Left ventricle myocardium superior (tissue), 1 donor: Measurements from ENCODE around the gene TCF7L2. TPM values are rescaled to one million over a fixed set of nuclear protein-coding genes. Genes with fewer than 3 reads are reported as not detected.

Source experiments
- ATAC-seq: fragments of 200-7000 bp; cut with Tn5 transposase; one replicate; pipeline ENCODE4 v1.9.1; 2020; ENCODE audit warnings: mild to moderate bottlenecking, moderate library complexity
- DNase-seq: peaks from one replicate; pipeline ENCODE4 v3.0.0-alpha.2; 2020
- intact Hi-C: fragments of 100-400 bp; cut with micrococcal nuclease; formaldehyde crosslinking; loops from one replicate; pipeline ENCODE4 v1.11.0; 2022
- total RNA-seq: library from RNA; stranded (reverse); fragmentation: NEBNext Ultra II Directional; extraction: Animal tissue kit (Norgen Biotek cat#: 25700); gene quantifications from one replicate; pipeline ENCODE4 v1.2.1, GENCODE V29; 2021
- donor health status: DM: no; HTN: yes; CAD: no; lungs with severe emphysema.

The TCF7L2 gene
- total RNA-seq, 1 donor from 2014 or later = 13.5 TPM

DNA sequence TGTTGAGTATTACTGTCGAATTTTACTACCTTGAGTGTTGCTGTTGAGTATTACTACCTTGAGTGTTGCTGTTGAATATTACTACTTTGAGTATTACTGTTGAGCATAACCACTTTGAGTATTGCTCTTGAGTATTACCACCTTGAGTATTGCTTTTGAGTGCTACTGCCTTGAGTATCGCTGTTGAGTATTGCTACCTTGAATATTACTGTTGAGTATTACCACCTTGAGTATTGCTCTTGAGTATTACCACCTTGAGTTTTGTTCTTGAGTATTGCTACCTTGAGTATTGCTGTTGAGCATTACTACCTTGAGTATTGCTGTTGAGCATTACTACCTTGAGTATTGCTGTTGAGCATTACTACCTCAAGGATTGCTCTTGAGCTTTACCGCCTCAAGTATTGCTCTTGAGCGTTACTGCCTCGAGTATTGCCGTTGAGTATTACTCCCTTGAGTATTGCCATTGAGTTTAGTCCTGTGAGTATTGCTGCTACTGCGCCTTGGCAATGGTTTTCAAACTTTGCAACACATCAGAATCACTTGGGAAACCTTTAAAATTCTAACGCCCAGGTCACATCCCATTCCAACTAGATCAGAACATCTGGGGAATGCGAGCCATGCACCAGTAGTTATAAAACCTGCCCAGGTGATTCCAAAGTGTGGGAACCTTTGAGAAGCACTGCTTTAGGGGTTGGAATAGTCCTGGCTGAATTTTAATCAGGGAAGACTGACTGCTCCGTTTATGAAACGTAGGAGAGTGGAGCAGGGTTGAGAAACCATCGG, 61.7 kb downstream of the TCF7L2 start:
- DNase-seq (no peak), ATAC-seq (no peak)
- intact Hi-C loops = no loop called here

DNA sequence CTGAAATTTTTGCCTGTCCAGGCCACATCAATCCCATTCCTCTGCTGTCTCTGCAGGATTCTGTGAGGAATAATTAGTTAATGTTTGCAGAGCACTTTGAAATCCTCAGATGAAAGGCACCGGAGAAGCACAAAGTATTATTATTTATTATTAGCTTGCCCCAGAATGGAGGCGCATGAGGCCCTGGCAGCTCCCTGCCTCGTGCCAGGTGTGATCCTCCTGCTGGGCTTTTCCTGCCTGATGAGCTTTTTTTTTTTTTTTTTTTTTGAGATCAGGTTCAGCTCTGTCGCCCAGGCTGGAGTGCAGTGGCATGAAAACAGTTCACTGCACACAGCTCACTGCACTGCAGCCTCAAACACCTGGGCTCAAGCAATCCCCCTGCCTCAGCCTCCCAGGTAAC, 65.2 kb downstream of the TCF7L2 start:
- intact Hi-C loops = no loop called here
- ATAC-seq = no peak
- DNase-seq = no peak

DNA sequence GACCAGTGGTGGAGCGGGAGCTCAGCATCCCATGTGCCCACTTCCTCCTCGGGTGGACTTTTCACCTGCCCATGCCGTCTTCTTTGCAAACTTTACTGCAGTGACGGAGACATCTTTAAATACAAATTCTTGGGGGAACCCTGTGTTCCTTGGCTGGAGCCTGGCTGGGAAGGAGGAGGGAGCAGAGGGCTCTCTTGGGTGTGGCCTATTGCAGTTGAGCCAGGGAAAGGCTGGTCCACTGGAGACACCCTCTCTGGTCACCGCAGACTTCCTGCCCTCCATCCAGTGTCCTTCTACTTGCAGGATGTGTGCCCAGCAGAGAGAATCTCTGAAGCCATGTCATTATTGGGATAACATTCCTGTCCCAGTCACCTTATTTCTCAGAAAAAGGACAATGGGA, 67.3 kb downstream of the TCF7L2 start:
- ATAC-seq = peak; percentile 54
- intact Hi-C loops = no loop called here
- no peak for DNase-seq

DNA sequence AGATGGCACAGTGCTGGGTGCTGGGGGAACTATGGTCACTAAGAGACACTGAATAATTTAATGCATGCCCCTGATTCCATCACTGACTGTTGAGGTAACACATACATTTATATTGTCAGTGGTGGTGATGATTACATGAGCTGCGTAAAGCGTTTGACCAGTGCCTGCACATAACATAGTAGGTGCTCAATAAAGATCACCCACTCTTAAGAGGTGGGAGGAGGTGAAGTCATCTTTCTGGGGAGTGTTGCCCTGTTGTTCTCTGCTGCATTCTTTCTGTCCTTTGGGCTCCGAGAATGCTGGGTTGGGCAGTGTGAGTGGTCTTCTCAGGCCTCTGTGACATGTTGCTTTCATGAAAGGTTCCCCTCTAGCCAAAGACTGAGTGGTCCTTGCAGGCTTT, 68.0 kb downstream of the TCF7L2 start:
- intact Hi-C loops = no loop called here
- DNase-seq (no peak), ATAC-seq (no peak)

DNA sequence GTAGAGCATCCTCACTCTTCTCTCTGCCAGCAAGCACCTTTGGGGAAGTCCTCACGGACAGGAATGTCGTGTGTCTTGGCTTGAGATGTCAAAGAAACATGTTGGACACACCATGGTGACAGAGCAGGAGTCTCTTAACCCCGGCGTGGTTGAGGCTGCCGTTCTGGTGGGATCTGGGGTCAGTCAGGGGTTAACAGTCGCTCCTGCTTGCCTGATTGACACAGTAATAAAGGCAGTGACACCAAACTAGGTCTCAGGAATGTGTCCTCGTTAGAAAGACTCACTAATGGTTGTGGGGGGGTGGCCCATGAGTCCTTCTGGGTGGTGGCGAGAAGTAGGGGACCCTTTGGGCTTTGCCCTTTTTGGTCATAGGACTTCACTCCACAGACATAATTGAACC, 69.0 kb downstream of the TCF7L2 start:
- DNase-seq (no peak), ATAC-seq (no peak)
- intact Hi-C loops = no loop called here

DNA sequence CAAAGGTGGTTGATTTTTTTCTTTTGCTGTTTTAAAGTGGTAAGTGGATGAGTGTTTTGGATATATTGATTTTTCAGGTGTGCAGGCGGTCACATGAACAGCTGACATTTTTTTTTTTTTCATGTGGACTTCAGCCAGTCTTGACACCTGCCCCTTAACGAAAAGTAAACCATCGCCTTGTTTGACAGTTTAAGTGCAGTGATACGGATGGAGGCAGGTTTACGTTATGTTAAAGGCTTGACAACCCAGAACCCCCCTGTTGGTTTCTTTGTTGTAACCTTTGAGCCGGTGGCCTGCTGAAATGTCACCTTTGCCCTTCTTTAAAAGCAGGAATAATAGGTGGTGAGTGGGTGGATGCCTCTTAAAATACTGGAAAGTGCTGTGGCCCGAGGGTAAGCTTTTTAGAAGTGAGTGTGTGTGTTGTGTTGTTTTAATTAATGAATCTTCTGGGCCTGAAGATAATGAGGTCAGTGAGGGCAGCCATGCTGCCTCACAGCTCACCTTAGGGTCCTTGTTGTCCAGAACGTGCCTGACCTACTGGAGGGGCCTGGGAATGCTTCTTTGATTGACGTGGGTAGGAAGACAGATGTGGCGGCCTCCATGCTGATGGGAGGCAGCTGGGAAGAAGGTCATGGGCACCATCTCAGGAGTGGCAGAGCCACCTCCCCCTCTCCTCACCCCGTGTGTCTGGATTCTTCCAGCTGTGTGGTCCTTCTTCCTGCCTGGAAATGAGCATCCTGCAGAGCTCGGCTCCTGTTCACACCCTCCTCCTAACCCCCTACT, 69.8 kb downstream of the TCF7L2 start:
- DNase-seq (no peak), ATAC-seq (no peak)
- intact Hi-C loops = no loop called here

DNA sequence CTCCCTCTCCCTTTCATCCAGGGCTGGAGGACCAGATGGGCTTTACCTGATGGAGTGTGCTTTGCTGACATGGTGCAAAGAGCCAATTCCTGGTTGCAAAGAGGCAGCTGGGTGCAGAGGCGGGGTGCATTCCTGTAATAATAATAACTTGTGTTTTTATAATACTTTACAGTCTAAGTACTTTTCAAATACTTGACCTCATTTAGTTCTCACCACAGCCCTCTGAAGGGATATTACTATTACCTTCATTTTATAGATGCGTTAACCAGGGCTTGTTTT, 70.4 kb downstream of the TCF7L2 start:
- no peak for ATAC-seq
- intact Hi-C loops = no loop called here

DNA sequence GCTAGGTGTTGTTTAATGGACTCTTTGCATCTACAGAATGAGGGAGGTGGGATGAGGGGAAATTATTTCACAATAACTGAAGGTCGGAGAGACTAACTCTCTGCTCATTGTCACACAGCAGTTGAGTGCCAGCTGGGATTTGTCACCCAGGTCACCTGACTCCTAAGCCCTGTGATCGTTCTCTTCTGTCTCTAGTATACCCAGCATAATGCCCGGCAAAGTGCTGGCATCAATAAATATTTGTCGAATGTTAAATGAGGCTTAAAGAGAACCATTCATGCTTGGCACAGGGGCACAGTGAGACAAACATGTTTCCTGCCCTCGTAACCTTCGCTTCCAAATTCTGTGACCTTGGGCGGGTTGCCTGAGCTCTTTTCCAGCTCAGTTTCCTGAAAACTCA, 70.8 kb downstream of the TCF7L2 start:
- DNase-seq (no peak), ATAC-seq (peak; percentile 47)
- intact Hi-C loops = no loop called here

More for the DNA sequence above, 70.4 kb downstream of the TCF7L2 start:
- DNase-seq = no peak

DNA sequence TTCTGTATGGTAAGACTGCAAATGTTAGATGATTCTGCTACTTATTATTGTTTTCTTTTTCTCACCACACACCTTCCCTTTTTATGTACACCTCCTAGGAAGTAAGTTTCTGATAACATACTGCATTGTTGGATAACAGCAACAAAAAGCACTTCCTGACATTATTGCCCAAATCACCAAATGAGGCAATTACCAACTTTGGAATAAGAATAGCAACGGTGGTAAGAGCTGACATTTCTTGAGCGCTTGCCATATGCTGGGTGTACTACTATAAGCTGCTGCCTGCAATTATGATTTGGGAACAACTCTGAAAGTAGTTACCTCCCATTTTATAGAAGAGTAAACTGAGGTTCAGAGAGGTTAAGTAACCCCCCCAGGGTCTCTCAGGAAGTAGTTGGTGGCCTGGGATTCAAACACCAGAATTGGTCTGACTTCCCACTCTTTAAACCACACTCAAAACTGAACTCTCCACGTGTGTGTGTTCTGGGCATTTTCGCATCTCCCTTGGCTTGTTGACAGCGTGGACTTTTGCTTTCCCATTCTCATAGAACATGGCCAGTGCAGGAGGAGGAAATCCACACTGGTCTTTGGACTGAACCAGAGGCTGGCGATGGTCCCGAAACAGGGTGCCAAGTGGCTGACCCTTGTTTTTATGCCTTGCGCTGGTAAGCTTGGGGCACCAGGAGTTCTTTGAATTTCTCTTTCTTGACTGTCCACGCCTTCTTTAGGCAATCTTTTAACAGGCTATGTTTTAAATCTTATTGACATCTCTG, 71.4 kb downstream of the TCF7L2 start:
- intact Hi-C loops = no loop called here
- peak; percentile 9 for ATAC-seq

DNA sequence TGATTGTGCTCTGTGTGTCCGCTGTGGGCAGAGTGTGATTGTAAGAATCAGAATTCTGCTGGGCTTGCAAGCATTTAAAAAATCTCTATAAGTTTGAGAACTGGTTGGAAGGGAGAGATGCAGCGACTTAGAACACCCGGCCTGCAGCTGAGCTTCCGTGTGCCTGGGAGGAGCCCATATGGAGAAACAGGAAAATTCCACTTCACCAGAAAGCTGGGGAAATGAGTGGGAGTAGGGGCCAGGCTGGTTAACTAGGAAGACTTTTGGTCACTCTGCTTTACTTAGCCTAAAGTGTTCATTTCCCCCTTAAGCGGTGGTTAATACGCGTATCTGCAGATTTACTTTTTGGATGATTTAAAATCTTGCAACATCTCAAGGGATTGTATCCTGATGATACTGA, 72.2 kb downstream of the TCF7L2 start:
- intact Hi-C loops = no loop called here
- DNase-seq = no peak
- peak; percentile 14 for ATAC-seq

More for the DNA sequence above, 71.4 kb downstream of the TCF7L2 start:
- no peak for DNase-seq

DNA sequence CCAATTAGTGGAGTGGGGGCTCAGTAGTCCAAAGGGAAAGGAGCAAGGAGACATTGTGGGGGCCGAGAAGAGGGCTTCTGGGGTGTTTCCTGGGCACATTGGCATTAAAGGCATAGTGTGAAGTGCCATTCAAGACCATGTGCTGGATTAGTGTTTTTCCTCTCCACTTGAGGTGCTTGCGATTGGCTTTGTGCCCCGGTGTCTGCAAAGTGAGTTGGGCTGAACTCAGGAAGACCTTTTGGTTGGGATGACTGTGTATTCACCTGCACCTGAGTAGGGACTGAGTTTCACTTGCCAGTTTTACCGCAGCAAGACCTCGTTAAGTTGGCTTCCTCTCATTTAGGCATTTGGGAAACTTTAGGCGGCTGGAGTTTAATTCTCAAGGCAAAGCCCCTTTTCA, 73.0 kb downstream of the TCF7L2 start:
- intact Hi-C loops = no loop called here
- DNase-seq (no peak), ATAC-seq (no peak)

DNA sequence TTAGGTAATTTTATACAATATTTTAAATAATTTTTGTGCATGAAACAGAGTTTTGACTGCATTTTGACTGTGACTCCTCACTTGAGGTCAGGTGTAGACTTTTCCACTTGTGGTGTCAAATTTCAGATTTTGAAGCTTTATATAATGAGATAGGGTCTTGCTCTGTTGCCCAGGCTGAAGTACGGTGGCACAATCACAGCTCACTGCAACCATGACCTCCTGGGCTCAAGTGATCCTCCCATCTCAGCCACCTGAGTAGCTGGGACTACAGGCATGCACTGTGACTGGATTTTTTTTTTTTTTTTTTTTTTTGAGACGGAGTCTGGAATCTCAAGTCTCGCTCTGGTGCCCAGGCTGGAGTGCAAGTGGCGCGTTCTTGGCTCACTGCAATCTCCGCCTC, 74.9 kb downstream of the TCF7L2 start:
- no peak for ATAC-seq
- intact Hi-C loops = no loop called here

DNA sequence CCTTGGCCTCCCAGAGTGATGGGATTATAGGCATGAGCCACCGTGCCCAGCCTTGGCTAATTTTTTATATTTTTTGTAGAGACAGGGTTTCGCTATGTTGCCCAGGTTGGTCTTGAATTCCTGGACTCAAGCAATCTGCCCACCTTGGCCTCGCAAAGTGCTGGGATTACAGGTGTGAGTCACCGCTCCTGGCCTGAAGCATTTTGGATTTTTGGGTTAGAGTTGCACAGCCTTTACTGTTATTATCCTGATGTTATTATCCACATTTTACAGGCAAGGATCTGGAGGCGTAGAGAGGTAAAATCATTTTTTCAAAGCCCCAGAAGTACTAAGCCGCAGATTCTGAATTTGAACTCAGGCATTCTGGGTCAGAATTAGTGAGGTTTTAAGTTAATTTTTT, 75.4 kb downstream of the TCF7L2 start:
- DNase-seq (no peak), ATAC-seq (no peak)
- intact Hi-C loops = no loop called here

More for the DNA sequence above, 74.9 kb downstream of the TCF7L2 start:
- no peak for DNase-seq

DNA sequence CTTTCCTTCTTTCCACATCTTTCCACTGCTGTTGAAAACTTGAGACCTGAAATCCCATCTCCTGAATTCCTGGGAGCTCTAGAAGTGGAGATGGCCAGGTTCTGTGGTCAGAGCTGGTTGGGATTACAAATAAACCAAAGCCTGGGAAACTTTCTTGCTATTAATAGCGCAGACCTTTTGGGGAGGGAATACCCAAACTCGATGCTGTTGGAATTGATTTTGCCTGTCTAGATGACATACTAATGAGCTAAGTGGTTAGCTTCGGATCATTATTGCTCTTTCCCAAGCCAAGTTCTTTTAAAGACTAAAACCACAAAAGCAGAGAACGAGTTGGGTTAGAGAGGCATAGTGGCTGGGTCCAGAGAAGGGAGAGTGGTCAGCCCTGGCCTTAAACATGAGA, 76.6 kb downstream of the TCF7L2 start:
- no peak for ATAC-seq
- intact Hi-C loops = no loop called here
- no peak for DNase-seq

DNA sequence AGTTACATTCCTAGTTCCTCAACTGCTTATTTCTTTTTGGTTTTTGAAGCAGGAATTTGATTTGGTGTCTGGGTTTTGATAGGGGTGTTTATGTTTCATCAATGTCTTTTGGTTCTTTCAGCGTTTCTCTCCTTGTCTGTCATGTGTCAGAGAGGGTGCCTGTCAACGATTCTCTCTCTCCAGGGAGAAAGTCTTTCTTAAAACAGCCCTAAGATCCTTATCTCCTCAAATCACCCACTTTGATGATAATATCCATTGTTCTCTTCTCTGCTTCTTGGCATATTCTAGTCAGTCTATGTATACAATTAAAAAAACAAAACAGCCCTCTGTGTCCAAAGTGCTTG, 77.2 kb downstream of the TCF7L2 start:
- intact Hi-C loops = no loop called here
- ATAC-seq = no peak
- DNase-seq = no peak

DNA sequence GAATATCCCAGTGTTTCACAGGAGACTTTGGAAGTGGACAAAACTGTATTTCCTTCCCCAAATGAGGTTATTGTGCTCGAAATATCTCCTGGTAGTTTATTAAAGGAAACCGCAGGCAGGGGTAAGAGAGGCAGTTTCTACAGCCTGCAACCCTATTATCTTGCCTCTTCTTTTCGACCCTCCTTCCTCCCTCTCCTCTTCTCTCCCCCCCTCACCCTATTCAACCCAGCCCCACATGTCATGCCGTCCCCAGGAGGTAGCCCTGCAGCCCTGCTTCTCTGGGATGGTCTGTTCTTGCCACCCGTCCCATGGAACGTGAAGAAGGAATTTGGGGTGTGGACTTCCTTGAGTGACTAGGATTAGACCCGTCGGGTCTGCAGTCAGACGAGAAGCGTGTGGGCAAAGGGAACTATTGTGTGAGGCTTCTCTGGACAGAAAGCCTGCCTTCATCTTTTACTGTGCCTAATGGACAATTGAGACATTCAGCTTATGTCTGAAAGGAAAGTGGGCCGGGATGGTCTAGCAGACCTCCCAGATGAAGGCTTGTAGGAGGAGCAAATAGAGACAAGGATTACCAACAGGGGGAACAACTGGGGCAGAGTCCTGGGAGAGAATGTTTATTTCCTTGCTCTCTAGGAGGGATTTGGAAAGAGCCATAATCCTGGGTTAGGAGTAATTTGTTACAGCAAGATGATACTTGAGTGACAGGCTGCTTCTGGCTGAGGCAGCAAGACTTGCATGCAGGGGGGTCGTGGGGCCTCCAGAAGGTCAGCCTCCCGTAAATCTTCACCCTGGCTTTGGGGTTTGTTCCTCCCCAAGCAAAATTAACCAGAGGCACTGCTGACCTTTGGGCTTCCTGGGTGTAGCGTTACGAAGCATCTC, 77.8 kb downstream of the TCF7L2 start:
- intact Hi-C loops = no loop called here
- no peak for DNase-seq
- peak; percentile 48 for ATAC-seq

DNA sequence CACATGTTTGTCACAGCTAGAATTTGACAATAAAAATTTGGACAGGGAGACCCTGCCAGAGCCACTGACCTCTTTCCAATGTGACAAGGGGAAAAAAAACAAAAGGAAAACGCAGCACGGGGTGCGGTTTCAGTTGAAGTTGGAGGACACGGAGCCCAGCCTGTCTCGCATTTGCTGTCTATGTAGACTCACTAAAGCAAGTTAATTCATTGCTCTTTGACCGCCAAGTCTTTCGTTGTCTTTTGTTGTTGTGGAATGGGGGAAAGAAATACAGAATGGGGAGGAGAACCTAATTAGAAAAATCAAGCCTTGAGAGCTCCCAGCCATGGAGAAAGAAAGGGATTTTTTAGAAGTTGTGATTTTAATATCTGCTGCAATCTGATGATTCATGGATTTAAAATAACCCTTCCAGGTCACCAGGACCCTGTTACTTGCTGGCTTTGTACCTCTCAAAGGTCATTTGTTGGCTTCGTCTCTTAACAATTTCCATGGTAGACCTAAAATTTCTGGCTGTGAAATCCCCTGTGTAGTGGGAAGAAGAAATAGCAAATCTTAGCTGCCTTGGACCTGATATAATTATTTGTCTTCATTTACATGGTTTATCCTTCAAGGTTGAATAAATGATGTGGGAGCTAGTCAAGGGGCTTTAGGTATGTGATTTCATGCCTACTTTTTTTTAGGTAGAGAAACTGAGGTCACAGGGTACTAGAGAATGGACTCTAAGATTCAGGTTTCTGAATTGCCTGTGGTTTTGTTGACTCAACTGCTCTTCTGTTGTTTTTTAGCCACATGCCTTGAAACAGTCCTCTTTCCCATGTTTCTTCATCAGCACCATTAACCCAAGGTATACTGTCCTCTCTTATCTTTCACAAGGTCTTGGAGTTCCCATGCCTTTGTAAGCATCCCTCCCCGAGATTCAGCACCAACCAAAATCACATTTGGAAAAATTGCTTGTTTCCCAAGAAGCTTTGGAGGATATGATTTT, 78.7 kb downstream of the TCF7L2 start:
- ATAC-seq (peak; percentile 8), DNase-seq (no peak)
- intact Hi-C loops = no loop called here

DNA sequence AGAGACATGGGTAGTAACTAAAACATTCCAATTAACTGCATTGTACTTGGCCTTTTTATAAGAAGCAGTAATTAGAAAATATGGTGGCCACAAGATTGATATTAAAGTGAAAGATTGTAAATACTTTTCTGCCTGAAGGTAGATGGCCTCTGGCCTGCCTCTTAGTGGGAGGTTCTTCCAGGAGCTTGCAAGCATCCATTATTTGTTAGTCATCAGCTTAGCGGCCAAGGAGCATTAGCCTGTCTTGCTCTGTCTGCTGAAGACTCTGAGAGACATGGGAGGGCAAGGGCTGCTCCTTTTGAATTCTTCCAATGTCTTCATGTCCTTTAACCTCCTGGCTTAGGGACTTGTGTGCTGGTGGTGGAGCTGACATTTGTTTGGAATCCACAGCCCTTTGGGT, 80.4 kb downstream of the TCF7L2 start:
- intact Hi-C loops = no loop called here
- ATAC-seq (no peak), DNase-seq (no peak)
